Subcutaneous adipose tissue (tissue), 4 donors: ENCODE measurements around the gene EEFSEC. TPM values are rescaled to one million over a fixed set of nuclear protein-coding genes. Genes with fewer than 3 reads are reported as not detected.

Experiments used
- total RNA-seq, 4 donors: library from RNA; depleted of rRNA; stranded (reverse); fragments of >200 nt; gene quantifications; one replicate each; pipeline ENCODE4 v1.1.0, GENCODE V29; 2016
- TF ChIP-seq, protein P1 (sequence below): fragments of 450-650 bp; IDR thresholded peaks from one replicate; pipeline ENCODE4 v1.5.1; 2016; ENCODE audit warnings: low read depth, mild to moderate bottlenecking, control low read depth, antibody characterized with exemption, moderate library complexity

EEFSEC gene
- total RNA-seq, 4 donors from 2014 or later = 13.7 to 26.9 (median 17.4) TPM

- TF ChIP-seq, protein P1, sequence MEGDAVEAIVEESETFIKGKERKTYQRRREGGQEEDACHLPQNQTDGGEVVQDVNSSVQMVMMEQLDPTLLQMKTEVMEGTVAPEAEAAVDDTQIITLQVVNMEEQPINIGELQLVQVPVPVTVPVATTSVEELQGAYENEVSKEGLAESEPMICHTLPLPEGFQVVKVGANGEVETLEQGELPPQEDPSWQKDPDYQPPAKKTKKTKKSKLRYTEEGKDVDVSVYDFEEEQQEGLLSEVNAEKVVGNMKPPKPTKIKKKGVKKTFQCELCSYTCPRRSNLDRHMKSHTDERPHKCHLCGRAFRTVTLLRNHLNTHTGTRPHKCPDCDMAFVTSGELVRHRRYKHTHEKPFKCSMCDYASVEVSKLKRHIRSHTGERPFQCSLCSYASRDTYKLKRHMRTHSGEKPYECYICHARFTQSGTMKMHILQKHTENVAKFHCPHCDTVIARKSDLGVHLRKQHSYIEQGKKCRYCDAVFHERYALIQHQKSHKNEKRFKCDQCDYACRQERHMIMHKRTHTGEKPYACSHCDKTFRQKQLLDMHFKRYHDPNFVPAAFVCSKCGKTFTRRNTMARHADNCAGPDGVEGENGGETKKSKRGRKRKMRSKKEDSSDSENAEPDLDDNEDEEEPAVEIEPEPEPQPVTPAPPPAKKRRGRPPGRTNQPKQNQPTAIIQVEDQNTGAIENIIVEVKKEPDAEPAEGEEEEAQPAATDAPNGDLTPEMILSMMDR = no peak
Measured at GRCh38 chr3:128354788-128355542, 201.7 kb downstream of the EEFSEC start.

- TF ChIP-seq, protein P1 = no peak
Measured at GRCh38 chr3:128355543-128355919, 202.2 kb downstream of the EEFSEC start.

GRCh38 chr3:128356822-128357221 is 203.5 kb downstream of the EEFSEC start:
- TF ChIP-seq, protein P1 = no peak

DNA sequence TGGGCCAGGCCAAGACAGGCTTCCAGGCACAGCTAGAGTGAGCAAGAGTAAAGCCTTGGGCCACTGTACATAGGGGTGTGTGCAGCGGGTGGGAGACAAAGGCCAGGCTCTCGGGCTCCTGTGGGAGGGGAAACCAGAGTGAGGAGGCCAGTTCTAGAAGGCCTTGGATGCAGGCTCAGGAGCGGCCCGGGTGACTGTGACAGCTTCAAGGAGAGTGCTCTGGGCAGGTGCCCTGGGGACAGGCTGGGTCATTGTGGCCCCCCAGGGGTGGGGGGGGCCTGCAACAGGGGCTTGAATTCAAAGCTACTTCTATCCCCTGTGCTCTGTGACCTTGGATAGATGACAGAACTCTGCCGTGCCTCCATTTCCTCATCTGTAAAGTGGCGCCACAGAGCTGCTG is 204.3 kb downstream of the EEFSEC start:
- TF ChIP-seq, protein P1 = no peak

DNA sequence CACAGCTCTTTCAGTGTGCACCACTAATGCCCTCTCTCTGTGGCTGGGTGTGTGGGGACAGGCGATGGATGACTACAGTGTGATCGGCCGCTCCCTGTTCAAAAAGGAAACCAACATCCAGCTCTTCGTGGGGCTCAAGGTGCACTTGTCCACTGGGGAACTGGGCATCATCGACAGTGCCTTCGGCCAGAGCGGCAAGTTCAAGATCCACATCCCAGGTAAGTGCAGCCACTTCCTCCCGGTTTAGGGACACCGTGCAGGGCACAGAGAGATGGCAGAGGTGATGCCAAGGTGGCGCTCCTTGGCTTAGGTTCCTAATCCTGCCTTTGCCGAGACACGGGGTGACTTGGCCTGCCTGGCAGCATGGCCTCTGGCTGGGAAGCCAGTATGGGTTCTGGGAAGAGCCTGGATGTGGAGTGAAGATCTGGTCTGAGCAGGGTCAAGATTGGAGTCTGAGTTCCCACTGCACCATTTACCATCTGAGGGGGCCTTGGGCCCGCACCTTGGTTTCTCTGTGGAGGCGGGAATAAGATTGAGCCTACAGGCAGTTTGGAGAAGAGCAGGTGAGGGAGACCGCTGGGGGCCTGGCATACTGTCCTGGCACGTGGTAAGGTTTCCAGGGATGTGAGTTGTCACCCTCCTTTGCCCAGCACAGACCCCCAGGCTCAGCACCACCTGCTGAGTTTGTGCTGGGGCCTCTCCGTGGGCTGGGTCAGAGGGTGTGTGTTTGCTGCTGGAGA is 205.0 kb downstream of the EEFSEC start:
- TF ChIP-seq, protein P1 = no peak

GRCh38 chr3:128359060-128359664 is 205.9 kb downstream of the EEFSEC start:
- TF ChIP-seq, protein P1 = no peak
